Caco-2 (cell line): ENCODE data around the gene AGAP1. TPM values are rescaled to one million over a fixed set of nuclear protein-coding genes. Genes with fewer than 3 reads are reported as not detected.

Experiments used
- BruUV-seq: library from RNA; stranded (reverse); fragments of 400-500 nt; replicated peaks from 2 replicates; lab custom pipeline; 2021; lab: Mats Ljungman, UMichigan
- CTCF ChIA-PET: fragments of 300-600 bp; sonication (Branson Sonifier 250); formaldehyde crosslinking; loops from one replicate; lab custom pipeline; 2022; ENCODE audit warnings: antibody characterized with exemption; lab: Charles Lee
- POLR2A ChIA-PET: fragments of 300-600 bp; sonication (Branson Sonifier 250); formaldehyde crosslinking; loops from one replicate; lab custom pipeline; 2022; ENCODE audit warnings: antibody characterized with exemption; lab: Charles Lee
- DNase-seq, 2 experiments: peaks; one replicate each; pipeline versions ENCODE4 v3.0.0 to v3.0.0-alpha.2; 2020 to 2022
- H3K27me3 ChIP-seq: replicated peaks from 2 replicates; pipeline ENCODE4 v1.6.0; 2011; ENCODE audit warnings: low read length; ENCODE audit not compliant: control insufficient read depth, insufficient read depth
- H3K36me3 ChIP-seq: 2 replicates; pipeline ENCODE4 v1.5.1; 2011; ENCODE audit warnings: low read length; ENCODE audit not compliant: control insufficient read depth, insufficient read depth
- H3K4me1 ChIP-seq: fragments of 250-450 bp; sonication (Bioruptor Pico); 2 replicates; pipeline ENCODE4 v1.5.1; 2020; ENCODE audit warnings: mild to moderate bottlenecking
- H3K4me3 ChIP-seq: 2 replicates; pipeline ENCODE4 v1.5.1; 2011; ENCODE audit warnings: low read depth, mild to moderate bottlenecking, control low read depth, low read length
- H3K9me3 ChIP-seq: fragments of 250-450 bp; sonication (Bioruptor Pico); 2 replicates; pipeline ENCODE4 v1.5.1; 2020; ENCODE audit warnings: mild to moderate bottlenecking, moderate library complexity
- H3K27ac Mint-ChIP-seq: one replicate; pipeline ENCODE4 v1.8.0; 2022; ENCODE audit warnings: mixed read lengths; ENCODE audit not compliant: unreplicated experiment
- H3K27me3 Mint-ChIP-seq: one replicate; pipeline ENCODE4 v1.8.0; 2022; ENCODE audit warnings: mixed read lengths; ENCODE audit not compliant: insufficient read depth, unreplicated experiment
- H3K36me3 Mint-ChIP-seq: one replicate; pipeline ENCODE4 v1.8.0; 2022; ENCODE audit warnings: mild to moderate bottlenecking, mixed read lengths; ENCODE audit not compliant: insufficient read depth, unreplicated experiment
- H3K4me1 Mint-ChIP-seq: one replicate; pipeline ENCODE4 v1.8.0; 2022; ENCODE audit warnings: low read depth, mixed read lengths; ENCODE audit not compliant: unreplicated experiment
- H3K4me3 Mint-ChIP-seq: one replicate; pipeline ENCODE4 v1.8.0; 2022; ENCODE audit warnings: mild to moderate bottlenecking, moderate library complexity, mixed read lengths; ENCODE audit not compliant: unreplicated experiment
- H3K9me3 Mint-ChIP-seq: one replicate; pipeline ENCODE4 v1.8.0; 2022; ENCODE audit warnings: mixed read lengths; ENCODE audit not compliant: unreplicated experiment
- intact Hi-C: fragments of 100-400 bp; cut with micrococcal nuclease; formaldehyde crosslinking; loops from one replicate; pipeline ENCODE4 v1.10.0; 2022; ENCODE audit not compliant: unreplicated experiment
- total RNA-seq: library from RNA; stranded (reverse); gene quantifications from 2 replicates; pipeline ENCODE4 v1.2.3, GENCODE V29; 2022
- TF ChIP-seq, protein P1 (sequence below), 2 experiments: fragments of 200-600 bp in 1 of 2; IDR thresholded peaks; 1 replicate in 1 of 2; 2 replicates in 1 of 2; pipeline versions ENCODE4 v1.5.1 to v1.8.0; 2011 to 2022; ENCODE audit warnings: antibody characterized with exemption in 1 of 2, control low read depth in 1 of 2, inconsistent platforms in 1 of 2, low read depth in 1 of 2, low read length in 1 of 2, mild to moderate bottlenecking in 1 of 2, moderate library complexity in 1 of 2; ENCODE audit not compliant: insufficient read depth in 1 of 2, severe bottlenecking in 1 of 2, unreplicated experiment in 1 of 2

AGAP1 gene
- total RNA-seq, 1 experiment from 2014 or later, result 41.7 TPM

DNA sequence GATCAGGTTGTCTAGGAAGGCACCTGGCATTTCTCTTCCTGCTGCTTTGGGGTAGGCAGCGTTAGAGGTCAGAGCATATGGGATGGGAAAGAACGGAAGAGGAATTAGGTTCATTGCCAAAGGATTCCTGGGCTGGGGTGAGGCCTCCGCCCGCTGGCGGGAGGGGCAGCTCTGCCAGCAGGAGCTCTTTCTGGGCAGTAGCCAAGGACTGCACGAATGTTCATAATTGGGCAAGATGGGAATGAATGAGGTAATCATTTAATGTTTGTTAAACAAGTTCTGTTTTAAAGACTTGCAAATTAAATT lies 253.9 kb downstream of the AGAP1 start:
- no peak overlapping the region for H3K4me3 ChIP-seq
- Mint-ChIP-seq H3K27ac (no peak overlapping the region), H3K9me3 (no peaks in the 10 kb centered on the region), H3K27me3 (no peaks in the 10 kb centered on the region), H3K4me3 (no peak overlapping the region), H3K36me3 (peaks cover 22% of the 10 kb centered on the region), H3K4me1 (peaks cover 5% of the 10 kb centered on the region)
- TF ChIP-seq, protein P1, sequence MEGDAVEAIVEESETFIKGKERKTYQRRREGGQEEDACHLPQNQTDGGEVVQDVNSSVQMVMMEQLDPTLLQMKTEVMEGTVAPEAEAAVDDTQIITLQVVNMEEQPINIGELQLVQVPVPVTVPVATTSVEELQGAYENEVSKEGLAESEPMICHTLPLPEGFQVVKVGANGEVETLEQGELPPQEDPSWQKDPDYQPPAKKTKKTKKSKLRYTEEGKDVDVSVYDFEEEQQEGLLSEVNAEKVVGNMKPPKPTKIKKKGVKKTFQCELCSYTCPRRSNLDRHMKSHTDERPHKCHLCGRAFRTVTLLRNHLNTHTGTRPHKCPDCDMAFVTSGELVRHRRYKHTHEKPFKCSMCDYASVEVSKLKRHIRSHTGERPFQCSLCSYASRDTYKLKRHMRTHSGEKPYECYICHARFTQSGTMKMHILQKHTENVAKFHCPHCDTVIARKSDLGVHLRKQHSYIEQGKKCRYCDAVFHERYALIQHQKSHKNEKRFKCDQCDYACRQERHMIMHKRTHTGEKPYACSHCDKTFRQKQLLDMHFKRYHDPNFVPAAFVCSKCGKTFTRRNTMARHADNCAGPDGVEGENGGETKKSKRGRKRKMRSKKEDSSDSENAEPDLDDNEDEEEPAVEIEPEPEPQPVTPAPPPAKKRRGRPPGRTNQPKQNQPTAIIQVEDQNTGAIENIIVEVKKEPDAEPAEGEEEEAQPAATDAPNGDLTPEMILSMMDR (IDR thresholded peaks at IDR 0.05; ENCODE audit: insufficient read depth in 1 of 2, low read depth in 1 of 2, low read length in 1 of 2, severe bottlenecking in 1 of 2, unreplicated experiment in 1 of 2), result no peak
- H3K9me3 ChIP-seq, result no peaks in the 10 kb centered on the region
- intact Hi-C loops, result loop anchor here (5.0 to 10.0 kb wide), 2 partner anchors 315 to 613 kb away; no protein-coding TSS in a partner anchor
- CTCF ChIA-PET, result no interaction called here
- POLR2A ChIA-PET, result no interaction called here
- no peak for DNase-seq
- no peaks in the 10 kb centered on the region for H3K4me1 ChIP-seq
- no TSS peak for BruUV-seq
- H3K36me3 ChIP-seq, result no peaks in the 10 kb centered on the region; the same call in 1 of the 2 replicates
- H3K27me3 ChIP-seq, result no peaks in the 10 kb centered on the region

- Histone ChIP-seq H3K9me3 (no peaks in the 10 kb centered on the region), H3K4me1 (no peaks in the 10 kb centered on the region), H3K27me3 (no peaks in the 10 kb centered on the region), H3K4me3 (no peak overlapping the region), H3K36me3 (no peaks in the 10 kb centered on the region)
- H3K9me3 Mint-ChIP-seq, result no peaks in the 10 kb centered on the region
- intact Hi-C loops, result loop anchor here (5.0 to 10.0 kb wide), 2 partner anchors 317 to 614 kb away; no protein-coding TSS in a partner anchor
- H3K27ac Mint-ChIP-seq, result no peak overlapping the region
- H3K27me3 Mint-ChIP-seq, result no peaks in the 10 kb centered on the region
- no TSS peak for BruUV-seq
- TF ChIP-seq, protein P1 (IDR thresholded peaks at IDR 0.05; ENCODE audit: insufficient read depth in 1 of 2, low read depth in 1 of 2, low read length in 1 of 2, severe bottlenecking in 1 of 2, unreplicated experiment in 1 of 2), result no peak
- peaks cover 5% of the 10 kb centered on the region for H3K4me1 Mint-ChIP-seq
- H3K36me3 Mint-ChIP-seq, result peaks cover 22% of the 10 kb centered on the region
- H3K4me3 Mint-ChIP-seq, result no peak overlapping the region
- no peak for DNase-seq
- ChIA-PET POLR2A (no interaction called here), CTCF (interaction anchor here (0.6 to 1.0 kb wide), 3 partner anchors 33 to 154 kb away, joined by 3 to 6 read pairs (median 5); no protein-coding TSS in a partner anchor)
Observed at GRCh38 chr2:235749121-235749770, 255.4 kb downstream of the AGAP1 start.

- CTCF ChIA-PET, result interaction anchor here (0.7 to 1.0 kb wide), 2 partner anchors 78 to 154 kb away, joined by 3 to 5 read pairs; no protein-coding TSS in a partner anchor
- no peaks in the 10 kb centered on the region for H3K9me3 ChIP-seq
- no TSS peak for BruUV-seq
- Mint-ChIP-seq H3K36me3 (peaks cover 22% of the 10 kb centered on the region), H3K27me3 (no peaks in the 10 kb centered on the region), H3K9me3 (no peaks in the 10 kb centered on the region), H3K27ac (no peak overlapping the region), H3K4me1 (peaks cover 5% of the 10 kb centered on the region), H3K4me3 (no peak overlapping the region)
- H3K36me3 ChIP-seq, result no peaks in the 10 kb centered on the region
- no peak overlapping the region for H3K4me3 ChIP-seq
- POLR2A ChIA-PET, result no interaction called here
- no peaks in the 10 kb centered on the region for H3K27me3 ChIP-seq
- no peak for DNase-seq
- no peaks in the 10 kb centered on the region for H3K4me1 ChIP-seq
- intact Hi-C loops, result loop anchor here (5.0 to 10.0 kb wide), 2 partner anchors 317 to 615 kb away; no protein-coding TSS in a partner anchor
- TF ChIP-seq, protein P1 (IDR thresholded peaks at IDR 0.05; ENCODE audit: insufficient read depth in 1 of 2, low read depth in 1 of 2, low read length in 1 of 2, severe bottlenecking in 1 of 2, unreplicated experiment in 1 of 2), result no peak
Observed at GRCh38 chr2:235749771-235750160, 255.9 kb downstream of the AGAP1 start.
